H9 (cell line): Measurements from ENCODE around the gene ZNHIT6. TPM values are rescaled to one million over a fixed set of nuclear protein-coding genes. Genes with fewer than 3 reads are reported as not detected.

Experiments used
- DNase-seq: peaks from one replicate; pipeline ENCODE4 v3.0.0-alpha.2; 2017
- H2AFZ ChIP-seq: one replicate; pipeline ENCODE4 v1.6.1; 2013; ENCODE audit warnings: mild to moderate bottlenecking, low read length, control low read depth, moderate library complexity
- H2AK5ac ChIP-seq: 2 replicates; pipeline ENCODE4 v1.6.1; 2013; ENCODE audit warnings: low read length, control low read depth, mixed read lengths; ENCODE audit not compliant: insufficient read length
- H2BK120ac ChIP-seq: one replicate; pipeline ENCODE4 v1.6.1; 2013; ENCODE audit warnings: low read depth, mild to moderate bottlenecking, low read length, control low read depth, inconsistent platforms; ENCODE audit not compliant: poor library complexity, severe bottlenecking
- H2BK12ac ChIP-seq: 2 replicates; pipeline ENCODE4 v1.6.1; 2013; ENCODE audit warnings: low read length, control low read depth, mixed read lengths, low read depth; ENCODE audit not compliant: insufficient read length
- H2BK15ac ChIP-seq: 2 replicates; pipeline ENCODE4 v1.6.1; 2013; ENCODE audit warnings: low read depth, low read length, control low read depth
- H2BK20ac ChIP-seq: one replicate; pipeline ENCODE4 v1.6.1; 2013; ENCODE audit warnings: low read depth, mild to moderate bottlenecking, low read length, control low read depth, inconsistent platforms; ENCODE audit not compliant: poor library complexity, severe bottlenecking
- H2BK5ac ChIP-seq: 2 replicates; pipeline ENCODE4 v1.6.1; 2013; ENCODE audit warnings: low read length, control low read depth, mixed read lengths; ENCODE audit not compliant: insufficient read length
- H3K14ac ChIP-seq: 2 replicates; pipeline ENCODE4 v1.6.1; 2013; ENCODE audit warnings: low read length, control low read depth; ENCODE audit not compliant: insufficient read depth
- H3K18ac ChIP-seq: 2 replicates; pipeline ENCODE4 v1.6.1; 2013; ENCODE audit warnings: low read depth, mild to moderate bottlenecking, mixed read lengths, low read length, control low read depth; ENCODE audit not compliant: insufficient read length
- H3K23ac ChIP-seq: 2 replicates; pipeline ENCODE4 v1.6.1; 2013; ENCODE audit warnings: low read length, control low read depth, mixed read lengths, low read depth; ENCODE audit not compliant: insufficient read length
- H3K23me2 ChIP-seq: 2 replicates; pipeline ENCODE4 v1.6.1; 2013; ENCODE audit warnings: low read depth, mild to moderate bottlenecking, mixed read lengths, low read length, control low read depth; ENCODE audit not compliant: insufficient read length, poor library complexity, severe bottlenecking
- H3K27ac ChIP-seq: 2 replicates; pipeline ENCODE4 v1.5.1; 2013; ENCODE audit warnings: low read length, control low read depth, mixed read lengths, low read depth; ENCODE audit not compliant: insufficient read length
- H3K27me3 ChIP-seq: 2 replicates; pipeline ENCODE4 v1.6.1; 2013; ENCODE audit warnings: low read length, control low read depth, inconsistent platforms; ENCODE audit not compliant: insufficient read depth
- H3K4ac ChIP-seq: 2 replicates; pipeline ENCODE4 v1.6.1; 2013; ENCODE audit warnings: low read depth, mild to moderate bottlenecking, control low read depth, inconsistent platforms, low read length, moderate library complexity
- H3K4me1 ChIP-seq: 2 replicates; pipeline ENCODE4 v1.6.1; 2013; ENCODE audit warnings: low read length, control low read depth, inconsistent platforms; ENCODE audit not compliant: insufficient read depth
- H3K4me2 ChIP-seq: 2 replicates; pipeline ENCODE4 v1.6.1; 2013; ENCODE audit warnings: low read length, control low read depth, mixed read lengths; ENCODE audit not compliant: insufficient read length, insufficient read depth
- H3K56ac ChIP-seq: 2 replicates; pipeline ENCODE4 v1.6.1; 2013; ENCODE audit warnings: low read depth, mild to moderate bottlenecking, mixed read lengths, low read length, control low read depth; ENCODE audit not compliant: insufficient read length
- H3K79me1 ChIP-seq: 2 replicates; pipeline ENCODE4 v1.6.1; 2013; ENCODE audit warnings: low read depth, mild to moderate bottlenecking, moderate library complexity, low read length, control low read depth, inconsistent platforms; ENCODE audit not compliant: insufficient read depth, poor library complexity, severe bottlenecking
- H3K79me2 ChIP-seq: 2 replicates; pipeline ENCODE4 v1.6.1; 2013; ENCODE audit warnings: low read length, control low read depth, inconsistent platforms; ENCODE audit not compliant: insufficient read depth
- H3K9ac ChIP-seq: 2 replicates; pipeline ENCODE4 v1.6.1; 2013; ENCODE audit warnings: low read length, control low read depth, mixed read lengths; ENCODE audit not compliant: insufficient read length; ENCODE audit errors: extremely low read depth
- H3K9me3 ChIP-seq: one replicate; pipeline ENCODE4 v1.6.1; 2013; ENCODE audit warnings: low read depth, low read length, inconsistent platforms; ENCODE audit not compliant: control insufficient read depth
- H3T11ph ChIP-seq: one replicate; pipeline ENCODE4 v1.6.1; 2013; ENCODE audit warnings: mild to moderate bottlenecking, low read length, control low read depth, inconsistent platforms
- H4K20me1 ChIP-seq: one replicate; pipeline ENCODE4 v1.6.1; 2013; ENCODE audit not compliant: control insufficient read depth, insufficient read length, insufficient read depth
- H4K5ac ChIP-seq: 2 replicates; pipeline ENCODE4 v1.6.1; 2013; ENCODE audit warnings: low read depth, mild to moderate bottlenecking, mixed read lengths, low read length, control low read depth; ENCODE audit not compliant: insufficient read length
- H4K8ac ChIP-seq: replicated peaks from 2 replicates; pipeline ENCODE4 v1.6.1; 2013; ENCODE audit warnings: low read length, control low read depth, mixed read lengths, low read depth; ENCODE audit not compliant: insufficient read length
- H4K91ac ChIP-seq: 2 replicates; pipeline ENCODE4 v1.6.1; 2013; ENCODE audit warnings: low read depth, mild to moderate bottlenecking, moderate library complexity, mixed read lengths, low read length, control low read depth; ENCODE audit not compliant: insufficient read length
- H3K27ac Mint-ChIP-seq, 3 experiments: 2 replicates in 2 of 3; 3 replicates in 1 of 3; pipeline ENCODE4 v1.8.0; 2020 to 2021; ENCODE audit warnings: mixed read lengths in 3 of 3, mild to moderate bottlenecking in 1 of 3, moderate library complexity in 1 of 3
- H3K27me3 Mint-ChIP-seq: 2 replicates; pipeline ENCODE4 v1.8.0; 2021; ENCODE audit warnings: low read depth, mild to moderate bottlenecking, moderate library complexity, mixed read lengths
- H3K36me3 Mint-ChIP-seq, 3 experiments: 2 replicates in 2 of 3; 3 replicates in 1 of 3; pipeline ENCODE4 v1.8.0; 2020 to 2021; ENCODE audit warnings: low read depth in 3 of 3, mixed read lengths in 3 of 3; ENCODE audit not compliant: insufficient read depth in 1 of 3
- H3K4me1 Mint-ChIP-seq, 2 experiments: 2 replicates each; pipeline ENCODE4 v1.8.0; 2020; ENCODE audit warnings: mixed read lengths in 2 of 2
- H3K4me3 Mint-ChIP-seq, 2 experiments: 2 replicates in 1 of 2; 3 replicates in 1 of 2; pipeline ENCODE4 v1.8.0; 2020 to 2021; ENCODE audit warnings: mild to moderate bottlenecking in 2 of 2, mixed read lengths in 2 of 2, moderate library complexity in 1 of 2
- H3K9me3 Mint-ChIP-seq, 2 experiments: 2 replicates in 1 of 2; 3 replicates in 1 of 2; pipeline ENCODE4 v1.8.0; 2020; ENCODE audit warnings: mild to moderate bottlenecking in 2 of 2, mixed read lengths in 2 of 2, moderate library complexity in 1 of 2
- WGBS: extraction: QIAGEN DNeasy Blood & Tissue Kit; methylation state at CpG from one replicate; pipeline ENCODE4 v1.1.7; 2013; ENCODE audit warnings: missing lambda C conversion rate, low lambda C conversion rate, mixed read lengths; ENCODE audit not compliant: insufficient read length; ENCODE audit errors: extremely low coverage; 5-methylcytosine and 5-hydroxymethylcytosine counted together
- total RNA-seq: library from RNA; stranded (reverse); gene quantifications from 2 replicates; pipeline ENCODE4 v1.2.1, GENCODE V29; 2021
- TF ChIP-seq, protein P1 (sequence below): fragments of 200-600 bp; sonication (generic); conservative IDR thresholded peaks from 3 replicates; pipeline ENCODE4 v1.8.0; 2021; ENCODE audit warnings: antibody characterized with exemption, mild to moderate bottlenecking

The ZNHIT6 gene
- total RNA-seq, 1 experiment from 2014 or later: 21.5 TPM

DNA sequence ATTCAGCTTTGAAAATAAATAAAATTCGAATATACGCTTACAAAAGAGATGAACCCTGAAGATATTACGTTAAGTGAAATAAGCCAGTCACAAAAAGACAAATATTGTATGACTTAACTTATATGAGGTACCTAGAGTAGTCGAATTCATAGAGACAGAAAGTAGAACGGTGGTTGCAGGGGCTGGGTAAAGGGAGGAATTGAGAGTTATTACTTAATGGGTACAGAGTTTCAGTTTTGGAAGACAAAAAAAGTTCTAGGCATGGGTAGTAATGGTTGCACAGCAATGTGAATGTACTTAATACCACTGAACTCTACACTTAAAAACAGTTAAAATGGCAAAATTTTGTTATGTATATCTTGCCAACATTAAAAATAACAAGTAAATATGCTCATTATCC is 48.6 kb upstream of the ZNHIT6 start:
- Histone ChIP-seq H4K91ac (no peak overlapping the region), H2AFZ (no peak overlapping the region), H3K27ac (no peak overlapping the region), H3K27me3 (no peaks in the 10 kb centered on the region), H2BK20ac (no peak overlapping the region), H2BK5ac (no peak overlapping the region), H3K79me1 (no peaks in the 10 kb centered on the region), H3K79me2 (no peaks in the 10 kb centered on the region), H3K56ac (no peak overlapping the region), H4K5ac (no peak overlapping the region), H2BK120ac (no peak overlapping the region), H3K9ac (no peak overlapping the region), H4K20me1 (no peaks in the 10 kb centered on the region), H3K4me2 (no peak overlapping the region), H4K8ac (no peak overlapping the region), H3K4me1 (no peaks in the 10 kb centered on the region), H3K18ac (no peak overlapping the region), H3K14ac (no peak overlapping the region), H2BK12ac (no peak overlapping the region), H3K23me2 (no peaks in the 10 kb centered on the region), H2BK15ac (no peak overlapping the region), H3K9me3 (no peaks in the 10 kb centered on the region), H3K4ac (no peak overlapping the region), H2AK5ac (no peak overlapping the region), H3K23ac (no peak overlapping the region), H3T11ph (no peak overlapping the region)
- TF ChIP-seq, protein P1, sequence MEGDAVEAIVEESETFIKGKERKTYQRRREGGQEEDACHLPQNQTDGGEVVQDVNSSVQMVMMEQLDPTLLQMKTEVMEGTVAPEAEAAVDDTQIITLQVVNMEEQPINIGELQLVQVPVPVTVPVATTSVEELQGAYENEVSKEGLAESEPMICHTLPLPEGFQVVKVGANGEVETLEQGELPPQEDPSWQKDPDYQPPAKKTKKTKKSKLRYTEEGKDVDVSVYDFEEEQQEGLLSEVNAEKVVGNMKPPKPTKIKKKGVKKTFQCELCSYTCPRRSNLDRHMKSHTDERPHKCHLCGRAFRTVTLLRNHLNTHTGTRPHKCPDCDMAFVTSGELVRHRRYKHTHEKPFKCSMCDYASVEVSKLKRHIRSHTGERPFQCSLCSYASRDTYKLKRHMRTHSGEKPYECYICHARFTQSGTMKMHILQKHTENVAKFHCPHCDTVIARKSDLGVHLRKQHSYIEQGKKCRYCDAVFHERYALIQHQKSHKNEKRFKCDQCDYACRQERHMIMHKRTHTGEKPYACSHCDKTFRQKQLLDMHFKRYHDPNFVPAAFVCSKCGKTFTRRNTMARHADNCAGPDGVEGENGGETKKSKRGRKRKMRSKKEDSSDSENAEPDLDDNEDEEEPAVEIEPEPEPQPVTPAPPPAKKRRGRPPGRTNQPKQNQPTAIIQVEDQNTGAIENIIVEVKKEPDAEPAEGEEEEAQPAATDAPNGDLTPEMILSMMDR: no peak
- Mint-ChIP-seq H3K4me1 (peaks cover 5% of the 10 kb centered on the region in 2 experiments), H3K4me3 (no peak overlapping the region), H3K9me3 (peaks cover 0 to 3% of the 10 kb centered on the region in 2 experiments; a peak in 1 of 5 replicates), H3K36me3 (no peaks in the 10 kb centered on the region), H3K27ac (no peak overlapping the region), H3K27me3 (no peaks in the 10 kb centered on the region)
- no peak for DNase-seq
- no CpG with 5 or more reads among the region's 5 CpGs for WGBS
